ENCODE measurements around the gene HMCES. TPM values are rescaled to one million over a fixed set of nuclear protein-coding genes. Genes with fewer than 3 reads are reported as not detected.

The HMCES gene
- total and polyA plus RNA-seq, 7 donors, result 15.2 to 41.2 (median 21.6) TPM

DNA sequence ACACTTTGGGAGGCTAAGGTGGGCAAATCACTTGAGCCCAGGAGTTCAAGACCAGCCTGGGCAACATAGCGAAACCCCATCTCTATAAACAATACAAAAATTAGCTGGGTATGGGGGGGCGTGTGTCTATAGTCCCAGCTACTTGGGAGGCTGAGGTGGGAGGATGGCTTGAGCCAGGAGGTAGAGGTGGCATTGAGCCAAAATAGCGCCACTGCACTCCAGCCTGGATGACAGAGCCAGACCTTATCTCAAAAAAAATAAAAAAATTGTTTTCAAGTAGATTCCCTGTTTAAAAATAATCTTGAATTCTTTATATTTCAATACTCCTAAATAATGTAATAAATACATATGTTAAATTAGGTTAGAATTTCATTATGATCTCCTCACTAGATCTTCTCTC lies 9.8 kb downstream of the HMCES start:
- no peak for DNase-seq
- intact Hi-C loops (cut with DNase I), result no loop called here
- Histone ChIP-seq H3K27ac (no peak overlapping the region), H3K4me1 (no peaks in the 10 kb centered on the region), H3K27me3 (no peaks in the 10 kb centered on the region), H3K9me3 (no peaks in the 10 kb centered on the region), H3K4me3 (no peak overlapping the region), H3K36me3 (peaks cover 5 to 47% (median 10%) of the 10 kb centered on the region in 4 donors)
- 93 to 98% methylated on average over 3 of the region's 3 CpGs for WGBS, 2 donors
- TF ChIP-seq POLR2AphosphoS5 (IDR thresholded peaks at IDR 0.05) (no peak), POLR2A (IDR thresholded peaks at IDR 0.05) (no peak), EP300 (IDR thresholded peaks at IDR 0.05) (no peak)
- TF ChIP-seq, protein P1, sequence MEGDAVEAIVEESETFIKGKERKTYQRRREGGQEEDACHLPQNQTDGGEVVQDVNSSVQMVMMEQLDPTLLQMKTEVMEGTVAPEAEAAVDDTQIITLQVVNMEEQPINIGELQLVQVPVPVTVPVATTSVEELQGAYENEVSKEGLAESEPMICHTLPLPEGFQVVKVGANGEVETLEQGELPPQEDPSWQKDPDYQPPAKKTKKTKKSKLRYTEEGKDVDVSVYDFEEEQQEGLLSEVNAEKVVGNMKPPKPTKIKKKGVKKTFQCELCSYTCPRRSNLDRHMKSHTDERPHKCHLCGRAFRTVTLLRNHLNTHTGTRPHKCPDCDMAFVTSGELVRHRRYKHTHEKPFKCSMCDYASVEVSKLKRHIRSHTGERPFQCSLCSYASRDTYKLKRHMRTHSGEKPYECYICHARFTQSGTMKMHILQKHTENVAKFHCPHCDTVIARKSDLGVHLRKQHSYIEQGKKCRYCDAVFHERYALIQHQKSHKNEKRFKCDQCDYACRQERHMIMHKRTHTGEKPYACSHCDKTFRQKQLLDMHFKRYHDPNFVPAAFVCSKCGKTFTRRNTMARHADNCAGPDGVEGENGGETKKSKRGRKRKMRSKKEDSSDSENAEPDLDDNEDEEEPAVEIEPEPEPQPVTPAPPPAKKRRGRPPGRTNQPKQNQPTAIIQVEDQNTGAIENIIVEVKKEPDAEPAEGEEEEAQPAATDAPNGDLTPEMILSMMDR (IDR thresholded peaks at IDR 0.05), result no peak

DNA sequence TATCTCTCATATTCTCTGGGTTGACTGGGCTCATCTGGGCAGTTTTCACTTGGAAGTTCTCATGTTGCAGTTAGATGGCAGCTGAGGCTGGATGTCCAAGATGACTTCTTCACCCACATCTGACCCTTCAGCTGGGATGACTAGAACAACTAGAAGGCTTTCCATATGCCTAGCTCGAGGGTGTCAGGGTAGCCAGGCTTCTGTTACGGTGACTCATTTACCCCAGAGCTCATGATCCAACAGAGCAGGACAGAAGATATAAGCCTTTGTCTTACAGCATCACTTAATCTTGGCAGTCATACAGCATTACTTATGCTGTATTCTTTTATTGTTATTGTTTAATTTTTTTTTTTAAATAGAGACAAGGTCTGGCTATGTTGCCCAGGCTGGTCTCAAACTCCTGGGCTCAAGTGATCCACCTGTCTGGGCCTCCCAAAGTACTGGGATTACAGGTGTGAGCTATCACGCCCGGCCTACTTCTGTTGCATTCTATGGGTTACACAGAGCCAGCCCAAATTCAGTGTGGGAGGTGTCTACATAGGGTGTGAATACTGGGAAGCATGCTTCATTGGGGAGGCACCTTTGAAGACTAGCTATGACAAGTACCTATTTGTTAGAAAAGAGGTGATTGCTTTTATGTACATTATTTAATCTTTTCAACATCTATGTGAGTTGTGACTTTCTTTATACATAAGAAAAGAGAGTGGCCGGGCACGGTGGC lies 10.7 kb downstream of the HMCES start:
- 92 to 96% methylated on average over 6 of the region's 6 CpGs for WGBS, 2 donors
- Histone ChIP-seq H3K27ac (no peak overlapping the region), H3K9me3 (no peaks in the 10 kb centered on the region), H3K4me1 (no peaks in the 10 kb centered on the region), H3K27me3 (no peaks in the 10 kb centered on the region), H3K4me3 (no peak overlapping the region), H3K36me3 (peaks cover 5 to 56% (median 10%) of the 10 kb centered on the region in 4 donors)
- intact Hi-C loops (cut with DNase I), result no loop called here
- TF ChIP-seq POLR2A (IDR thresholded peaks at IDR 0.05) (no peak), EP300 (IDR thresholded peaks at IDR 0.05) (no peak), POLR2AphosphoS5 (IDR thresholded peaks at IDR 0.05) (no peak)
- TF ChIP-seq, protein P1 (IDR thresholded peaks at IDR 0.05), result no peak
- no peak for DNase-seq

DNA sequence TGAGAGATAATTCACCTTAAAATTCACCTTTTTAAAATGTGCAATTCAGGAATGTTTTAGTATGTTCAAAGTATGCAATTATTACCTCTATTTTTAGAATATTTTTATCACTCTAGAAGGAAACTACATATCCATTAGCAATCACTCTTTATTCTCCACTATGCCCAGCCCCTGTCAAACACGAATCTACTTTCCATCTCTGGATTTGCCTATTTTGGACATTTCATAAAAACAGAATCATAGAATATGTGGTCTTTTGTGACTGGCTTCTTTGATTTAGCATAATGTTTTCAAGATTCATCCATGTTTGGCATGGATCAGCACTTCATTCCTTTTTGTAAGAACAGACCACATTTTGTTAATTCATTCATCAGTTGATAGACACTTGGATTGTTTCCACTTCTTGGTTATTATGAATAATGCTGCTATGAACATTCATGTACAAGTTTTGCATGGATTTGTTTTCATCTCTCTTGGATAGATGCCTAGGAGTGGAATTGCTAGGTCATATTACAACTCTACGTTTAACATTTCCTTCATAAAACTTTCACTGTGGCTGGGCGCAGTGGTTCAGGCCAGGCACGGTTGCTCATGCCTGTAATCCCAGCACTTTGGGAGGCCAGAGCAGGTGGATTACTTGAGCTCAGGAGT lies 12.7 kb downstream of the HMCES start:
- intact Hi-C loops (cut with DNase I), result no loop called here
- Histone ChIP-seq H3K36me3 (peaks cover 5 to 66% (median 12%) of the 10 kb centered on the region in 4 donors), H3K9me3 (no peaks in the 10 kb centered on the region), H3K4me1 (no peaks in the 10 kb centered on the region), H3K4me3 (no peak overlapping the region), H3K27ac (no peak overlapping the region), H3K27me3 (no peaks in the 10 kb centered on the region)
- DNase-seq, result no peak
- TF ChIP-seq, protein P1 (IDR thresholded peaks at IDR 0.05), result no peak
- no peak for TF ChIP-seq POLR2AphosphoS5 (IDR thresholded peaks at IDR 0.05)
- no peak for TF ChIP-seq EP300 (IDR thresholded peaks at IDR 0.05)
- no peak for TF ChIP-seq POLR2A (IDR thresholded peaks at IDR 0.05)
- WGBS, 2 donors, result 69 to 77% methylated on average over 4 of the region's 4 CpGs

DNA sequence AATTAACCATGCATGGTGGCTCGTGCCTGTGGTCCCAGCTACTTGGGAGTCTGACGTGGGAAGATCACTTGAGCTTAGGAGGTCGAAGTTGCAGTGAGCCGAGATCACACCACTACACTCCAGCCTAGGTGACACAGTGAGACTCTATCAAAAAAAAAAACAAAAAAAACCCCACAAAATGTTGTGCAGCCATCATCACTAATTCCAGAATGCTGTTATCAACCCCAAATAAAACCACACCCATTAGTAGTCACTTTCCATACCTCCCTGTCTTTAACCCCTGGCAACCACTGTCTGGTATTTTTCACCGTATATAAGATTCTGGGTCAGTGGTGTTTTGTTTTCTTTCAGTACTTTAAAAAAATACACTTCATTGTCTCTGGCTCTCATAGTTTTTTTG lies 16.6 kb downstream of the HMCES start:
- no peaks in the 10 kb centered on the region for H3K27me3 ChIP-seq
- TF ChIP-seq POLR2AphosphoS5 (IDR thresholded peaks at IDR 0.05) (no peak), POLR2A (IDR thresholded peaks at IDR 0.05) (no peak), EP300 (IDR thresholded peaks at IDR 0.05) (no peak)
- TF ChIP-seq, protein P1 (IDR thresholded peaks at IDR 0.05), result no peak
- 85 to 95% methylated on average over 5 of the region's 5 CpGs for WGBS, 2 donors
- no peak for DNase-seq
- no peaks in the 10 kb centered on the region for H3K4me1 ChIP-seq
- no peak overlapping the region for H3K27ac ChIP-seq
- no peak overlapping the region for H3K4me3 ChIP-seq
- no peaks in the 10 kb centered on the region for H3K9me3 ChIP-seq
- H3K36me3 ChIP-seq, result peaks cover 8 to 83% (median 26%) of the 10 kb centered on the region in 4 donors
- intact Hi-C loops (cut with DNase I), result no loop called here
